IMR-90 (cell line): ENCODE results near the gene SUPV3L1. TPM values are rescaled to one million over a fixed set of nuclear protein-coding genes. Genes with fewer than 3 reads are reported as not detected.

Experiments used
- ATAC-seq: fragments of 200-7000 bp; cut with Tn5 transposase; 2 replicates; pipeline ENCODE4 v1.9.1; 2020; ENCODE audit warnings: low read depth, mild to moderate bottlenecking, moderate library complexity
- BruUV-seq: library from RNA; stranded (reverse); fragments of 400-500 nt; replicated peaks from 2 replicates; lab custom pipeline; 2021; lab: Mats Ljungman, UMichigan
- CTCF ChIA-PET: fragments of 300-600 bp; formaldehyde crosslinking; extraction: SDS; loops from one replicate; lab custom pipeline; 2021; ENCODE audit warnings: antibody characterized with exemption; lab: Yijun Ruan, JAX
- POLR2A ChIA-PET: fragments of 300-600 bp; sonication (Branson Sonifier 250); formaldehyde crosslinking; loops from one replicate; lab custom pipeline; 2022; ENCODE audit warnings: antibody characterized with exemption; ENCODE audit not compliant: unreplicated experiment; lab: Charles Lee
- DNase-seq: peaks from one replicate; pipeline ENCODE4 v3.0.0; 2013
- H2AFZ ChIP-seq: replicated peaks from 2 replicates; pipeline ENCODE3; 2013; ENCODE audit warnings: low read length, mild to moderate bottlenecking; ENCODE audit not compliant: poor library complexity
- H2AK5ac ChIP-seq: 2 replicates; pipeline ENCODE4 v1.6.1; 2013; ENCODE audit warnings: low read depth, low read length, inconsistent platforms
- H2AK9ac ChIP-seq: replicated peaks from 2 replicates; pipeline ENCODE3; 2013; ENCODE audit warnings: mild to moderate bottlenecking, low read depth, low read length, moderate library complexity; ENCODE audit not compliant: poor library complexity
- H2BK120ac ChIP-seq: 2 replicates; pipeline ENCODE4 v1.6.1; 2013; ENCODE audit warnings: low read depth, low read length, inconsistent platforms
- H2BK15ac ChIP-seq: 3 replicates; pipeline ENCODE4 v1.6.1; 2013; ENCODE audit warnings: low read depth, low read length, inconsistent platforms
- H2BK20ac ChIP-seq: 2 replicates; pipeline ENCODE4 v1.6.1; 2013; ENCODE audit warnings: low read depth, mild to moderate bottlenecking, inconsistent platforms, low read length, moderate library complexity
- H2BK5ac ChIP-seq: 2 replicates; pipeline ENCODE4 v1.6.1; 2013; ENCODE audit warnings: mild to moderate bottlenecking, low read depth, low read length, inconsistent platforms; ENCODE audit not compliant: poor library complexity, severe bottlenecking
- H3K14ac ChIP-seq: replicated peaks from 2 replicates; pipeline ENCODE4 v1.6.1; 2013; ENCODE audit warnings: low read depth, low read length, inconsistent platforms
- H3K18ac ChIP-seq: 2 replicates; pipeline ENCODE4 v1.6.1; 2013; ENCODE audit warnings: low read depth, low read length, control low read depth
- H3K23ac ChIP-seq: 2 replicates; pipeline ENCODE4 v1.6.1; 2013; ENCODE audit warnings: low read depth, low read length, inconsistent platforms
- H3K27ac ChIP-seq: 2 replicates; pipeline ENCODE4 v1.5.1; 2013; ENCODE audit warnings: mild to moderate bottlenecking, control low read depth, low read length; ENCODE audit not compliant: insufficient read depth
- H3K27me3 ChIP-seq: 2 replicates; pipeline ENCODE4 v1.6.1; 2013; ENCODE audit warnings: low read length; ENCODE audit not compliant: control insufficient read depth, insufficient read depth
- H3K36me3 ChIP-seq: 2 replicates; pipeline ENCODE4 v1.6.1; 2013; ENCODE audit warnings: low read length, mixed read lengths; ENCODE audit not compliant: control insufficient read depth, insufficient read depth
- H3K4ac ChIP-seq: 2 replicates; pipeline ENCODE4 v1.6.1; 2013; ENCODE audit warnings: low read depth, low read length, inconsistent platforms
- H3K4me1 ChIP-seq: 2 replicates; pipeline ENCODE4 v1.6.1; 2013; ENCODE audit warnings: low read length, mixed read lengths; ENCODE audit not compliant: control insufficient read depth, insufficient read depth
- H3K4me2 ChIP-seq: 2 replicates; pipeline ENCODE4 v1.6.1; 2013; ENCODE audit warnings: low read depth, mild to moderate bottlenecking, control low read depth, low read length, moderate library complexity
- H3K4me3 ChIP-seq: 2 replicates; pipeline ENCODE4 v1.5.1; 2013; ENCODE audit warnings: low read depth, mild to moderate bottlenecking, control low read depth, low read length, moderate library complexity; ENCODE audit not compliant: insufficient read depth
- H3K56ac ChIP-seq: 2 replicates; pipeline ENCODE4 v1.6.1; 2013; ENCODE audit warnings: low read length, inconsistent platforms; ENCODE audit not compliant: insufficient read depth; ENCODE audit errors: extremely low read depth
- H3K79me1 ChIP-seq, 2 experiments: 2 replicates each; pipeline ENCODE4 v1.6.1; 2013; ENCODE audit warnings: low read length in 2 of 2, inconsistent platforms in 1 of 2, low read depth in 1 of 2
- H3K9ac ChIP-seq: 2 replicates; pipeline ENCODE4 v1.6.1; 2013; ENCODE audit warnings: low read depth, low read length, control low read depth
- H3K9me1 ChIP-seq: 2 replicates; pipeline ENCODE4 v1.6.1; 2013; ENCODE audit warnings: low read length, inconsistent platforms; ENCODE audit not compliant: insufficient read depth
- H3K9me3 ChIP-seq: 2 replicates; pipeline ENCODE4 v1.6.1; 2013; ENCODE audit warnings: low read length; ENCODE audit not compliant: control insufficient read depth, insufficient read depth
- H4K20me1 ChIP-seq: 2 replicates; pipeline ENCODE4 v1.6.1; 2013; ENCODE audit warnings: low read length, inconsistent platforms; ENCODE audit not compliant: insufficient read depth
- H4K5ac ChIP-seq: 2 replicates; pipeline ENCODE4 v1.6.1; 2013; ENCODE audit warnings: mild to moderate bottlenecking, low read depth, low read length, control low read depth
- H4K8ac ChIP-seq, 2 experiments: 2 replicates each; pipeline ENCODE4 v1.6.1; 2013; ENCODE audit warnings: low read depth in 2 of 2, low read length in 2 of 2, control low read depth in 1 of 2, inconsistent platforms in 1 of 2
- H4K91ac ChIP-seq: 2 replicates; pipeline ENCODE4 v1.6.1; 2013; ENCODE audit warnings: low read depth, low read length, inconsistent platforms; ENCODE audit not compliant: insufficient read depth
- BHLHE40 ChIP-seq: fragments of 150-350 bp; IDR thresholded peaks from 2 replicates; pipeline ENCODE4 v1.6.1; 2016; ENCODE audit warnings: mild to moderate bottlenecking, low read depth, low read length
- CEBPB ChIP-seq: IDR thresholded peaks from 2 replicates; pipeline ENCODE4 v1.6.1; 2012; ENCODE audit warnings: low read depth, low read length, improper control_type of control experiment
- CHD1 ChIP-seq: IDR thresholded peaks from 2 replicates; pipeline ENCODE4 v1.6.1; 2012; ENCODE audit warnings: low read depth, low read length, improper control_type of control experiment
- CTCF ChIP-seq: conservative IDR thresholded peaks from 2 replicates; pipeline ENCODE4 v1.5.1; 2012; ENCODE audit warnings: mild to moderate bottlenecking, low read depth, low read length, improper control_type of control experiment
- ELK1 ChIP-seq: fragments of 150-350 bp; IDR thresholded peaks from 2 replicates; pipeline ENCODE4 v1.6.1; 2016; ENCODE audit warnings: low read depth, mild to moderate bottlenecking, low read length, moderate library complexity, borderline replicate concordance
- FOS ChIP-seq: fragments of 150-350 bp; IDR thresholded peaks from 2 replicates; pipeline ENCODE4 v1.6.1; 2016; ENCODE audit warnings: low read depth, low read length
- MAFK ChIP-seq: IDR thresholded peaks from 2 replicates; pipeline ENCODE4 v1.6.1; 2012; ENCODE audit warnings: low read depth, low read length, improper control_type of control experiment
- MAZ ChIP-seq: IDR thresholded peaks from 2 replicates; pipeline ENCODE4 v1.6.1; 2012; ENCODE audit warnings: low read depth, mild to moderate bottlenecking, low read length, improper control_type of control experiment, moderate library complexity, borderline replicate concordance
- MXI1 ChIP-seq: IDR thresholded peaks from 2 replicates; pipeline ENCODE4 v1.6.1; 2012; ENCODE audit warnings: low read depth, mild to moderate bottlenecking, low read length, moderate library complexity, borderline replicate concordance
- NFE2L2 ChIP-seq: fragments of 150-350 bp; IDR thresholded peaks from 2 replicates; pipeline ENCODE4 v1.6.1; 2016; ENCODE audit warnings: low read depth, mild to moderate bottlenecking, low read length
- POLR2A ChIP-seq: IDR thresholded peaks from 2 replicates; pipeline ENCODE4 v1.6.1; 2012; ENCODE audit warnings: mild to moderate bottlenecking, low read depth, low read length
- RAD21 ChIP-seq: IDR thresholded peaks from 2 replicates; pipeline ENCODE4 v1.6.1; 2012; ENCODE audit warnings: low read length, improper control_type of control experiment
- RCOR1 ChIP-seq: IDR thresholded peaks from 2 replicates; pipeline ENCODE4 v1.6.1; 2012; ENCODE audit warnings: mild to moderate bottlenecking, low read length, improper control_type of control experiment; ENCODE audit not compliant: insufficient replicate concordance
- RFX5 ChIP-seq: IDR thresholded peaks from 2 replicates; pipeline ENCODE4 v1.8.0; 2012; ENCODE audit warnings: low read depth, mild to moderate bottlenecking, low read length, moderate library complexity
- SMC3 ChIP-seq: fragments of 150-350 bp; IDR thresholded peaks from 2 replicates; pipeline ENCODE4 v1.6.1; 2016; ENCODE audit warnings: low read depth, mild to moderate bottlenecking, antibody characterized with exemption, low read length, moderate library complexity
- WGBS, 2 experiments: methylation state at CpG; one replicate each; pipeline versions ENCODE4 v1.1.5 to v1.1.7; 2013; ENCODE audit warnings: missing lambda C conversion rate in 2 of 2; ENCODE audit not compliant: insufficient read length in 1 of 2; ENCODE audit errors: extremely low coverage in 2 of 2; 5-methylcytosine and 5-hydroxymethylcytosine counted together
- dilution Hi-C: fragments of 300-500 bp; cut with HindIII; formaldehyde crosslinking; loops from one replicate; pipeline ENCODE4 v1.14.3; 2018; ENCODE audit warnings: low sequenced_read_pairs; ENCODE audit not compliant: unreplicated experiment
- in situ Hi-C: fragments of 300-500 bp; cut with MboI; formaldehyde crosslinking; loops from 3 replicates; pipeline ENCODE4 v1.14.3; 2019; ENCODE audit warnings: low sequenced_read_pairs, inconsistent platforms, mixed read lengths
- intact Hi-C: fragments of 100-400 bp; cut with micrococcal nuclease; formaldehyde crosslinking; loops from 2 replicates; pipeline ENCODE4 v1.10.0; 2022
- polyA plus RNA-seq, 3 experiments: library from polyadenylated mRNA; depleted of rRNA; stranded (reverse); fragments of >200 nt; gene quantifications; 2 replicates each; pipeline ENCODE4 v1.2.3, GENCODE V29; 2012; ENCODE audit warnings: low replicate concordance in 1 of 3
- total RNA-seq: library from RNA; depleted of rRNA; stranded (reverse); fragments of >200 nt; gene quantifications from 2 replicates; pipeline ENCODE4 v1.2.3, GENCODE V29; 2012
- TF ChIP-seq, protein P1 (sequence below): fragments of 150-350 bp; IDR thresholded peaks from 2 replicates; pipeline ENCODE4 v1.6.1; 2017; ENCODE audit warnings: mild to moderate bottlenecking, antibody characterized with exemption, low read length, low read depth

SUPV3L1 gene
- total and polyA plus RNA-seq, 2 of the 4 experiments (the other 2 are of a cell fraction): 24.4 to 26.5 TPM

- dilution Hi-C loops (no loop called here), intact Hi-C loops (no loop called here), in situ Hi-C loops (no loop called here)
- ATAC-seq (no peak), DNase-seq (no peak)
- no peak overlapping the region for H3K18ac ChIP-seq
- H3K9me1 ChIP-seq: peaks cover 3% of the 10 kb centered on the region; the same call in 1 of the 2 replicates
- no peak overlapping the region for H2BK15ac ChIP-seq
- H3K4me1 ChIP-seq: peaks cover 3% of the 10 kb centered on the region
- no peak overlapping the region for H3K14ac ChIP-seq
- H2BK120ac ChIP-seq: no peak overlapping the region
- BruUV-seq: no TSS peak
- no peaks in the 10 kb centered on the region for H4K20me1 ChIP-seq
- H4K91ac ChIP-seq: no peak overlapping the region
- ChIA-PET CTCF (interaction anchor here (1.0 kb wide), 1 partner anchor 10 kb away, joined by 3 read pairs; no protein-coding TSS in a partner anchor), POLR2A (no interaction called here)
- H4K5ac ChIP-seq: no peak overlapping the region
- no peak overlapping the region for H3K9ac ChIP-seq
- H2BK20ac ChIP-seq: no peak overlapping the region
- peaks cover 2% of the 10 kb centered on the region; the same call in 1 of the 2 replicates for H3K27me3 ChIP-seq
- H2AK5ac ChIP-seq: no peak overlapping the region
- H2BK5ac ChIP-seq: no peak overlapping the region
- H3K4me3 ChIP-seq: no peak overlapping the region
- no peaks in the 10 kb centered on the region for H3K9me3 ChIP-seq
- no peak overlapping the region for H3K4me2 ChIP-seq
- H3K56ac ChIP-seq: no peak overlapping the region
- no CpG with 5 or more reads among the region's 10 CpGs for WGBS, 2 experiments
- H2AFZ ChIP-seq: peak overlapping the region; percentile 8
- no peak overlapping the region for H3K27ac ChIP-seq
- no peak overlapping the region for H4K8ac ChIP-seq
- H3K4ac ChIP-seq: no peak overlapping the region
- H3K79me1 ChIP-seq: no peaks in the 10 kb centered on the region
- no peak overlapping the region for H3K23ac ChIP-seq
- H2AK9ac ChIP-seq: no peak overlapping the region
- TF ChIP-seq RFX5: no peak
- no peak for TF ChIP-seq POLR2A
- TF ChIP-seq MAFK: no peak
- TF ChIP-seq MXI1: no peak
- no peak for TF ChIP-seq FOS
- TF ChIP-seq, protein P1, sequence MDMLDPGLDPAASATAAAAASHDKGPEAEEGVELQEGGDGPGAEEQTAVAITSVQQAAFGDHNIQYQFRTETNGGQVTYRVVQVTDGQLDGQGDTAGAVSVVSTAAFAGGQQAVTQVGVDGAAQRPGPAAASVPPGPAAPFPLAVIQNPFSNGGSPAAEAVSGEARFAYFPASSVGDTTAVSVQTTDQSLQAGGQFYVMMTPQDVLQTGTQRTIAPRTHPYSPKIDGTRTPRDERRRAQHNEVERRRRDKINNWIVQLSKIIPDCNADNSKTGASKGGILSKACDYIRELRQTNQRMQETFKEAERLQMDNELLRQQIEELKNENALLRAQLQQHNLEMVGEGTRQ: no peak
- TF ChIP-seq MAZ: no peak
- no peak for TF ChIP-seq CTCF
- TF ChIP-seq RCOR1: no peak
- no peak for TF ChIP-seq CHD1
- no peak for TF ChIP-seq BHLHE40
- TF ChIP-seq NFE2L2: no peak
- TF ChIP-seq CEBPB: no peak
- no peak for TF ChIP-seq SMC3
- TF ChIP-seq RAD21: no peak
- no peak for TF ChIP-seq ELK1
- H3K36me3 ChIP-seq: no peaks in the 10 kb centered on the region
Observed at GRCh38 chr10:69225681-69226080, 45.6 kb downstream of the SUPV3L1 start.
